K562 (cell line): ENCODE measurements around the gene CREB3L4. TPM values are rescaled to one million over a fixed set of nuclear protein-coding genes. Genes with fewer than 3 reads are reported as not detected.

Experiments used
- CTCFL ChIP-seq: IDR thresholded peaks from 2 replicates; pipeline ENCODE4 v1.6.1; 2011; ENCODE audit warnings: borderline replicate concordance, low read depth, mild to moderate bottlenecking, moderate library complexity, low read length; ENCODE audit not compliant: insufficient read depth, poor library complexity, severe bottlenecking
- ELF1 ChIP-seq: fragments of 200-800 bp; sonication (Bioruptor generic); IDR thresholded peaks from 2 replicates; pipeline ENCODE4 v1.6.1; 2016; ENCODE audit warnings: missing genetic modification characterization, missing compliant biosample characterization
- HIVEP1 ChIP-seq: fragments of 250-450 bp; sonication (Bioruptor Pico); IDR thresholded peaks from 2 replicates; pipeline ENCODE4 v1.4.0; 2020; ENCODE audit warnings: mild to moderate bottlenecking
- MAX ChIP-seq: sonication (generic); formaldehyde crosslinking; IDR thresholded peaks from 2 replicates; pipeline ENCODE4 v1.9.0; 2022; ENCODE audit warnings: mild to moderate bottlenecking, missing genetic modification reagents
- MLX ChIP-seq, 2 experiments: fragments of 450-650 bp in 1 of 2; sonication (generic) in 1 of 2; formaldehyde crosslinking; conservative IDR thresholded peaks; 2 replicates each; pipeline versions ENCODE4 v1.4.0 to v1.8.1; 2020 to 2022; ENCODE audit warnings: mild to moderate bottlenecking in 1 of 2, missing genetic modification reagents in 1 of 2
- NUFIP1 ChIP-seq: fragments of 450-650 bp; IDR thresholded peaks from 2 replicates; pipeline ENCODE4 v1.6.1; 2018; ENCODE audit not compliant: partially characterized antibody
- POLR2G ChIP-seq: fragments of 200-400 bp; formaldehyde crosslinking; IDR thresholded peaks from 2 replicates; pipeline ENCODE4 v1.6.1; 2017; ENCODE audit warnings: low read depth, mild to moderate bottlenecking, antibody characterized with exemption, low read length, moderate library complexity
- POLR3G ChIP-seq: IDR thresholded peaks from 2 replicates; pipeline ENCODE4 v1.6.1; 2011; ENCODE audit not compliant: insufficient read length, insufficient replicate concordance; ENCODE audit errors: extremely low read depth
- PRDM10 ChIP-seq: fragments of 450-650 bp; IDR thresholded peaks from 2 replicates; pipeline ENCODE4 v1.6.1; 2018; ENCODE audit not compliant: partially characterized antibody
- PTTG1 ChIP-seq: fragments of 450-650 bp; IDR thresholded peaks from 2 replicates; pipeline ENCODE4 v1.6.1; 2016; ENCODE audit warnings: low read depth, mild to moderate bottlenecking, missing genetic modification characterization, missing compliant biosample characterization
- PURB ChIP-seq: sonication (generic); formaldehyde crosslinking; IDR thresholded peaks from 2 replicates; pipeline ENCODE4 v1.9.0; 2021; ENCODE audit warnings: low read depth, mild to moderate bottlenecking, missing genetic modification reagents
- RBM22 ChIP-seq: fragments of 200-400 bp; formaldehyde crosslinking; IDR thresholded peaks from 2 replicates; pipeline ENCODE4 v1.6.1; 2018; ENCODE audit warnings: low read length, low read depth; ENCODE audit not compliant: poor library complexity, severe bottlenecking
- THRA ChIP-seq: fragments of 450-650 bp; IDR thresholded peaks from 2 replicates; pipeline ENCODE4 v1.6.1; 2017; ENCODE audit warnings: mild to moderate bottlenecking, moderate library complexity
- ZNF232 ChIP-seq: sonication (generic); formaldehyde crosslinking; IDR thresholded peaks from 2 replicates; pipeline ENCODE4 v1.8.0; 2022; ENCODE audit warnings: mild to moderate bottlenecking, missing genetic modification reagents
- ZNF274 ChIP-seq: IDR thresholded peaks from 2 replicates; pipeline ENCODE4 v1.6.1; 2011; ENCODE audit warnings: low read depth, mild to moderate bottlenecking, low read length, moderate library complexity, borderline replicate concordance
- ZNF695 ChIP-seq: fragments of 450-650 bp; formaldehyde crosslinking; IDR thresholded peaks from 2 replicates; pipeline ENCODE4 v1.4.0; 2020; ENCODE audit warnings: mild to moderate bottlenecking, moderate library complexity
- polyA plus RNA-seq, 8 experiments: library from polyadenylated mRNA; depleted of rRNA in 4 of 8; stranded (reverse) in 5 of 8; unstranded in 3 of 8; fragments of >200 nt; fragmentation: Nextera tagmentation in 2 of 8; fragmentation: Illumina TruSeq in 1 of 8; extraction: Ambion mirVana in 2 of 8; extraction: Trizol in 1 of 8; gene quantifications; 2 replicates each; pipeline versions ENCODE4 v1.2.1 to v1.2.3, GENCODE V29; 2011 to 2014; ENCODE audit warnings: inconsistent platforms in 1 of 8, missing spikeins in 1 of 8
- total RNA-seq, 7 experiments: library from RNA; depleted of rRNA in 6 of 7; stranded (reverse); fragments of >200 nt in 6 of 7; fragmentation: Illumina TruSeq in 2 of 7; extraction: Trizol in 2 of 7; gene quantifications; 2 replicates each; pipeline versions ENCODE4 v1.2.1 to v1.2.3, GENCODE V29; 2011 to 2021; ENCODE audit warnings: low replicate concordance in 1 of 7

Gene CREB3L4
- total and polyA plus RNA-seq, 9 of the 15 experiments (the other 6 are each of a cell fraction or from before 2014, with no cell fraction given) = 9.9 to 18.6 (median 13.9) TPM

GRCh38 chr1:153945795-153946621, 21.7 kb upstream of the CREB3L4 start (continued):
- TF ChIP-seq THRA (no peak), MAX (CRISPR knock-in tag) (peak; percentile 57), HIVEP1 (CRISPR knock-in tag) (no peak), PURB (no peak), ZNF695 (CRISPR knock-in tag) (no peak), MLX (CRISPR knock-in tag; conservative IDR thresholded peaks at IDR 0.05) (0 out of 4 replicates have a peak, but pooled peaks of 1 of the 2 experiments have one; percentile 61), CTCFL (no peak), NUFIP1 (no peak), POLR3G (no peak), PRDM10 (peak; percentile 69), RBM22 (peak; percentile 10), POLR2G (peak; percentile 79), ELF1 (peak; percentile 36; the same call in 1 of the 2 replicates), ZNF274 (no peak), PTTG1 (no peak), ZNF232 (CRISPR knock-in tag) (0 out of 2 replicates have a peak, but pooled peaks have one; percentile 17)
